HepG2 (cell line): ENCODE results near the gene SLC27A3. TPM values are rescaled to one million over a fixed set of nuclear protein-coding genes. Genes with fewer than 3 reads are reported as not detected.

Experiments used
- CCDC6 ChIP-seq: sonication (generic); formaldehyde crosslinking; IDR thresholded peaks from 2 replicates; pipeline ENCODE4 v1.8.1; 2022; ENCODE audit warnings: mild to moderate bottlenecking, missing genetic modification reagents, moderate library complexity
- CHD2 ChIP-seq: IDR thresholded peaks from 2 replicates; pipeline ENCODE4 v1.6.1; 2011; ENCODE audit warnings: low read depth, low read length, improper control_type of control experiment
- ETV5 ChIP-seq: IDR thresholded peaks from 2 replicates; pipeline ENCODE4 v1.6.1; 2018; ENCODE audit warnings: missing biosample characterization, missing genetic modification reagents, inconsistent platforms, borderline replicate concordance
- GLI4 ChIP-seq: sonication (generic); formaldehyde crosslinking; IDR thresholded peaks from 2 replicates; pipeline ENCODE4 v1.5.1; 2020; ENCODE audit warnings: missing genetic modification reagents, mild to moderate bottlenecking, moderate library complexity, borderline replicate concordance
- IRX3 ChIP-seq: sonication (generic); formaldehyde crosslinking; IDR thresholded peaks from 2 replicates; pipeline ENCODE4 v1.8.1; 2023; ENCODE audit warnings: mild to moderate bottlenecking, low read depth, missing genetic modification reagents, borderline replicate concordance
- KAT8 ChIP-seq: IDR thresholded peaks from 2 replicates; pipeline ENCODE4 v1.6.1; 2016; ENCODE audit warnings: missing genetic modification reagents, missing compliant biosample characterization
- KMT2A ChIP-seq: sonication (generic); formaldehyde crosslinking; IDR thresholded peaks from 2 replicates; pipeline ENCODE4 v1.4.0; 2020; ENCODE audit warnings: missing genetic modification reagents
- KMT2B ChIP-seq: IDR thresholded peaks from 2 replicates; pipeline ENCODE4 v1.6.1; 2016; ENCODE audit warnings: missing genetic modification reagents, missing compliant biosample characterization
- MAF1 ChIP-seq: sonication (generic); formaldehyde crosslinking; IDR thresholded peaks from 2 replicates; pipeline ENCODE4 v1.5.0; 2020; ENCODE audit warnings: missing genetic modification reagents, borderline replicate concordance
- NR1H2 ChIP-seq: sonication (generic); formaldehyde crosslinking; IDR thresholded peaks from 2 replicates; pipeline ENCODE4 v1.8.1; 2022; ENCODE audit warnings: low read depth, missing genetic modification reagents, borderline replicate concordance
- POLR2G ChIP-seq: fragments of 200-400 bp; formaldehyde crosslinking; IDR thresholded peaks from 2 replicates; pipeline ENCODE4 v1.6.1; 2018; ENCODE audit warnings: mild to moderate bottlenecking, low read depth, low read length, moderate library complexity
- PPARG ChIP-seq: conservative IDR thresholded peaks from 2 replicates; pipeline ENCODE4 v1.6.1; 2016; ENCODE audit warnings: missing biosample characterization, missing genetic modification reagents
- THYN1 ChIP-seq: sonication (generic); formaldehyde crosslinking; IDR thresholded peaks from 2 replicates; pipeline ENCODE4 v1.8.1; 2023; ENCODE audit warnings: low read depth, mild to moderate bottlenecking, moderate library complexity, missing genetic modification reagents, borderline replicate concordance
- ZFP37 ChIP-seq: sonication (generic); formaldehyde crosslinking; IDR thresholded peaks from 2 replicates; pipeline ENCODE4 v1.4.0; 2020; ENCODE audit warnings: missing genetic modification reagents, borderline replicate concordance
- ZMYM2 ChIP-seq: sonication (generic); formaldehyde crosslinking; IDR thresholded peaks from 2 replicates; pipeline ENCODE4 v1.8.0; 2022; ENCODE audit warnings: mild to moderate bottlenecking, missing genetic modification reagents
- ZNF232 ChIP-seq: sonication (generic); formaldehyde crosslinking; IDR thresholded peaks from 2 replicates; pipeline ENCODE4 v1.4.0; 2020; ENCODE audit warnings: missing genetic modification reagents, borderline replicate concordance
- ZNF773 ChIP-seq: sonication (generic); formaldehyde crosslinking; IDR thresholded peaks from 2 replicates; pipeline ENCODE4 v1.4.0; 2020; ENCODE audit warnings: missing genetic modification reagents, borderline replicate concordance
- ZNF816 ChIP-seq: sonication (generic); formaldehyde crosslinking; IDR thresholded peaks from 2 replicates; pipeline ENCODE4 v1.8.0; 2022; ENCODE audit warnings: missing genetic modification reagents, mild to moderate bottlenecking, borderline replicate concordance
- polyA plus RNA-seq, 8 experiments: library from polyadenylated mRNA; depleted of rRNA in 3 of 8; stranded (reverse) in 7 of 8; unstranded in 1 of 8; fragments of >200 nt; fragmentation: Illumina TruSeq in 4 of 8; extraction: Trizol in 4 of 8; gene quantifications; 2 replicates each; pipeline versions ENCODE4 v1.2.1 to v1.2.3, GENCODE V29; 2011 to 2016; ENCODE audit warnings: low read depth in 4 of 8, missing spikeins in 1 of 8, mixed read lengths in 1 of 8; ENCODE audit not compliant: insufficient read depth in 1 of 8
- total RNA-seq, 5 experiments: library from RNA; depleted of rRNA; stranded (reverse); fragments of >200 nt; fragmentation: Illumina TruSeq; extraction: Trizol; gene quantifications; 2 replicates each; pipeline ENCODE4 v1.2.3, GENCODE V29; 2016; ENCODE audit warnings: low read depth in 1 of 5
- TF ChIP-seq, protein P1 (sequence below): sonication (generic); formaldehyde crosslinking; IDR thresholded peaks from 2 replicates; pipeline ENCODE4 v1.4.0; 2020; ENCODE audit warnings: missing genetic modification reagents, borderline replicate concordance
- TF ChIP-seq, protein P2 (sequence below): sonication (generic); formaldehyde crosslinking; IDR thresholded peaks from 2 replicates; pipeline ENCODE4 v1.8.1; 2023; ENCODE audit warnings: mild to moderate bottlenecking, missing genetic modification reagents
- TF ChIP-seq, protein P3 (sequence below): IDR thresholded peaks from 2 replicates; pipeline ENCODE4 v1.4.0; 2020; ENCODE audit warnings: mild to moderate bottlenecking, missing genetic modification reagents

Gene SLC27A3
- total and polyA plus RNA-seq, 2 of the 13 experiments (the other 11 are each of a cell fraction or from before 2014, with no cell fraction given): 4.3 to 10.3 TPM

DNA sequence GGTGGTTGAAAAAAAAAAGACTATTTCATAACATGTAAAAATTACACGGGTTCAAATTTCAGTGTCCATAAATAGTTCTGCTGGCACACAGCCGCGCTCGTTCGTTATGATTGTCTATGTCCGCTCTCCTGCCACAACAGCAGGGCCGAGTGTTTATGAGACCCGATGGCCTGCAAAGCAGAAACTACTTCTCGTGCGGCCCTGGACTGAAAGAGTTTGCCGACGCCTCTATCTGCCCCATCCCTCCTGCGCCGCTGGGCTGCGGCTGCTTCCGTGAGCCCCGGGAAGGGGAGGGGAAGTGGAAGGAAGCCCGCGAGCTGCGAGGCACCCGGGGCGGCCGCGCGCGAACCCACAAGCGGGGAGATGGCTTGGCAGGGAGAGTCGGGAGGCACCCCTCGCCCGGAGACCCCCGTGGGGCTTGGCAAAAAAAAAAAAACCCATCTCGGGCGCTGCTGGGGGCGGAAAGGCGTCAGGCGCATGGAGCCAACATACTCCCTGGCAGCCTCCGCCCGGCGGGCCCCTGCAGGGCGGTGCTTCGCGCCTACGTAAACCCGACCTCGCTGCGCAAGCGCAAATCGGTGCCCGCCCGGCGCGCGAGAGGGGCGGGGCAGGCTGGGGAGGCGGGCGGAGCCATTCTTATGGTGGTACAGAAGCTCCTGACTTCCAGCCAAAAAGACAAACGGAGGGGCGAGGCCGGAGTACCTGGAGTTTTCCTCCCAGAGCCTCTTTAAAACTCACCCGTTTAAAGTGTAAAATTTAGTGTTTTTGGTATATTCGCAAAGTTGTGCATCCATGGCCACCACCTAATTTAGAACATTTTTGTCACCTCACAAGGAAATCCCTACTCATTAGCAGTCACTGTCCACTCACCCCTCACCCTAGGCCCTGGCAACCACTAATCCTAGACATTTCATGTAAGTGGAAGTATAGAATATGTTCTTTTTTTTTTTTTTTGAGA lies 8.3 kb downstream of the SLC27A3 start (continued):
- peak; percentile 62 for TF ChIP-seq ETV5 (CRISPR knock-in tag)
- TF ChIP-seq POLR2G: peak; percentile 97
- TF ChIP-seq KAT8 (CRISPR knock-in tag): peak; percentile 69
- TF ChIP-seq ZFP37: 0 out of 2 replicates have a peak, but pooled peaks have one; percentile 55
- TF ChIP-seq, protein P1, sequence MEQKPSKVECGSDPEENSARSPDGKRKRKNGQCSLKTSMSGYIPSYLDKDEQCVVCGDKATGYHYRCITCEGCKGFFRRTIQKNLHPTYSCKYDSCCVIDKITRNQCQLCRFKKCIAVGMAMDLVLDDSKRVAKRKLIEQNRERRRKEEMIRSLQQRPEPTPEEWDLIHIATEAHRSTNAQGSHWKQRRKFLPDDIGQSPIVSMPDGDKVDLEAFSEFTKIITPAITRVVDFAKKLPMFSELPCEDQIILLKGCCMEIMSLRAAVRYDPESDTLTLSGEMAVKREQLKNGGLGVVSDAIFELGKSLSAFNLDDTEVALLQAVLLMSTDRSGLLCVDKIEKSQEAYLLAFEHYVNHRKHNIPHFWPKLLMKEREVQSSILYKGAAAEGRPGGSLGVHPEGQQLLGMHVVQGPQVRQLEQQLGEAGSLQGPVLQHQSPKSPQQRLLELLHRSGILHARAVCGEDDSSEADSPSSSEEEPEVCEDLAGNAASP (CRISPR knock-in tag): peak; percentile 27; the same call in 1 of the 2 replicates
- TF ChIP-seq, protein P2, sequence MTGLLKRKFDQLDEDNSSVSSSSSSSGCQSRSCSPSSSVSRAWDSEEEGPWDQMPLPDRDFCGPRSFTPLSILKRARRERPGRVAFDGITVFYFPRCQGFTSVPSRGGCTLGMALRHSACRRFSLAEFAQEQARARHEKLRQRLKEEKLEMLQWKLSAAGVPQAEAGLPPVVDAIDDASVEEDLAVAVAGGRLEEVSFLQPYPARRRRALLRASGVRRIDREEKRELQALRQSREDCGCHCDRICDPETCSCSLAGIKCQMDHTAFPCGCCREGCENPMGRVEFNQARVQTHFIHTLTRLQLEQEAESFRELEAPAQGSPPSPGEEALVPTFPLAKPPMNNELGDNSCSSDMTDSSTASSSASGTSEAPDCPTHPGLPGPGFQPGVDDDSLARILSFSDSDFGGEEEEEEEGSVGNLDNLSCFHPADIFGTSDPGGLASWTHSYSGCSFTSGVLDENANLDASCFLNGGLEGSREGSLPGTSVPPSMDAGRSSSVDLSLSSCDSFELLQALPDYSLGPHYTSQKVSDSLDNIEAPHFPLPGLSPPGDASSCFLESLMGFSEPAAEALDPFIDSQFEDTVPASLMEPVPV (CRISPR knock-in tag): peak; percentile 98
- peak; percentile 94; the same call in 1 of the 2 replicates for TF ChIP-seq THYN1 (CRISPR knock-in tag)
- peak; percentile 85; the same call in 1 of the 2 replicates for TF ChIP-seq GLI4
- no peak; the same call in 1 of the 2 replicates for TF ChIP-seq KMT2A (CRISPR knock-in tag)
- peak; percentile 70; the same call in 1 of the 2 replicates for TF ChIP-seq ZNF816 (CRISPR knock-in tag)
- TF ChIP-seq, protein P3, sequence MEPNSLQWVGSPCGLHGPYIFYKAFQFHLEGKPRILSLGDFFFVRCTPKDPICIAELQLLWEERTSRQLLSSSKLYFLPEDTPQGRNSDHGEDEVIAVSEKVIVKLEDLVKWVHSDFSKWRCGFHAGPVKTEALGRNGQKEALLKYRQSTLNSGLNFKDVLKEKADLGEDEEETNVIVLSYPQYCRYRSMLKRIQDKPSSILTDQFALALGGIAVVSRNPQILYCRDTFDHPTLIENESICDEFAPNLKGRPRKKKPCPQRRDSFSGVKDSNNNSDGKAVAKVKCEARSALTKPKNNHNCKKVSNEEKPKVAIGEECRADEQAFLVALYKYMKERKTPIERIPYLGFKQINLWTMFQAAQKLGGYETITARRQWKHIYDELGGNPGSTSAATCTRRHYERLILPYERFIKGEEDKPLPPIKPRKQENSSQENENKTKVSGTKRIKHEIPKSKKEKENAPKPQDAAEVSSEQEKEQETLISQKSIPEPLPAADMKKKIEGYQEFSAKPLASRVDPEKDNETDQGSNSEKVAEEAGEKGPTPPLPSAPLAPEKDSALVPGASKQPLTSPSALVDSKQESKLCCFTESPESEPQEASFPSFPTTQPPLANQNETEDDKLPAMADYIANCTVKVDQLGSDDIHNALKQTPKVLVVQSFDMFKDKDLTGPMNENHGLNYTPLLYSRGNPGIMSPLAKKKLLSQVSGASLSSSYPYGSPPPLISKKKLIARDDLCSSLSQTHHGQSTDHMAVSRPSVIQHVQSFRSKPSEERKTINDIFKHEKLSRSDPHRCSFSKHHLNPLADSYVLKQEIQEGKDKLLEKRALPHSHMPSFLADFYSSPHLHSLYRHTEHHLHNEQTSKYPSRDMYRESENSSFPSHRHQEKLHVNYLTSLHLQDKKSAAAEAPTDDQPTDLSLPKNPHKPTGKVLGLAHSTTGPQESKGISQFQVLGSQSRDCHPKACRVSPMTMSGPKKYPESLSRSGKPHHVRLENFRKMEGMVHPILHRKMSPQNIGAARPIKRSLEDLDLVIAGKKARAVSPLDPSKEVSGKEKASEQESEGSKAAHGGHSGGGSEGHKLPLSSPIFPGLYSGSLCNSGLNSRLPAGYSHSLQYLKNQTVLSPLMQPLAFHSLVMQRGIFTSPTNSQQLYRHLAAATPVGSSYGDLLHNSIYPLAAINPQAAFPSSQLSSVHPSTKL: peak; percentile 53; the same call in 1 of the 2 replicates
- TF ChIP-seq IRX3 (CRISPR knock-in tag): peak; percentile 67; the same call in 1 of the 2 replicates
- TF ChIP-seq PPARG (CRISPR knock-in tag): peak; percentile 57; the same call in 1 of the 2 replicates
- TF ChIP-seq NR1H2: no peak
- no peak; the same call in 1 of the 2 replicates for TF ChIP-seq CCDC6 (CRISPR knock-in tag)
- TF ChIP-seq KMT2B: 0 out of 2 replicates have a peak, but pooled peaks have one; percentile 51
- 0 out of 2 replicates have a peak, but pooled peaks have one; percentile 31 for TF ChIP-seq MAF1 (CRISPR knock-in tag)
- TF ChIP-seq ZMYM2 (CRISPR knock-in tag): no peak
- TF ChIP-seq CHD2: no peak
- TF ChIP-seq ZNF773: peak; percentile 42; the same call in 1 of the 2 replicates
- 0 out of 2 replicates have a peak, but pooled peaks have one; percentile 54 for TF ChIP-seq ZNF232 (CRISPR knock-in tag)
